H1 (cell line): ENCODE measurements around the gene LECT2. TPM values are rescaled to one million over a fixed set of nuclear protein-coding genes. Genes with fewer than 3 reads are reported as not detected.

Experiments
- CTCF ChIA-PET: fragments of 300-600 bp; sonication (Branson Sonifier 250); formaldehyde crosslinking; loops from one replicate; lab custom pipeline; 2021; ENCODE audit not compliant: partially characterized antibody; lab: Charles Lee
- POLR2A ChIA-PET: fragments of 300-600 bp; sonication (Branson Sonifier 250); formaldehyde crosslinking; loops from one replicate; lab custom pipeline; 2021; ENCODE audit warnings: inconsistent platforms; ENCODE audit not compliant: partially characterized antibody; lab: Charles Lee
- DNase-seq, 2 experiments: peaks; one replicate each; pipeline versions ENCODE4 v3.0.0 to v3.0.0-alpha.2; 2010 to 2022; ENCODE audit warnings: low spot score in 2 of 2, low read depth in 1 of 2, mixed read lengths in 1 of 2
- FAIRE-seq: peaks from 2 replicates; lab custom pipeline; 2011; peaks lifted over from hg19 to GRCh38; lab: Jason Lieb, UNC
- H2AFZ ChIP-seq: 2 replicates; pipeline ENCODE4 v1.8.1; 2012; ENCODE audit warnings: low read length, inconsistent platforms
- H2AK5ac ChIP-seq: 2 replicates; pipeline ENCODE4 v1.6.1; 2013; ENCODE audit warnings: low read depth, low read length
- H2BK120ac ChIP-seq: replicated peaks from 2 replicates; pipeline ENCODE3; 2013; ENCODE audit warnings: low read depth, low read length, inconsistent platforms
- H2BK12ac ChIP-seq: 2 replicates; pipeline ENCODE4 v1.6.1; 2013; ENCODE audit warnings: low read depth, low read length
- H2BK15ac ChIP-seq: 2 replicates; pipeline ENCODE4 v1.6.1; 2013; ENCODE audit warnings: low read length
- H2BK20ac ChIP-seq: 2 replicates; pipeline ENCODE4 v1.6.1; 2013; ENCODE audit warnings: low read length
- H2BK5ac ChIP-seq: 2 replicates; pipeline ENCODE4 v1.6.1; 2013; ENCODE audit warnings: low read depth, low read length
- H3K14ac ChIP-seq: 2 replicates; pipeline ENCODE4 v1.6.1; 2013; ENCODE audit warnings: inconsistent platforms; ENCODE audit not compliant: insufficient read length
- H3K18ac ChIP-seq: 2 replicates; pipeline ENCODE4 v1.6.1; 2013; ENCODE audit warnings: low read length; ENCODE audit errors: extremely low read depth
- H3K23ac ChIP-seq: 2 replicates; pipeline ENCODE4 v1.6.1; 2013; ENCODE audit warnings: inconsistent platforms; ENCODE audit not compliant: insufficient read length
- H3K23me2 ChIP-seq: 2 replicates; pipeline ENCODE4 v1.6.1; 2013; ENCODE audit warnings: low read depth, low read length
- H3K27ac ChIP-seq: 2 replicates; pipeline ENCODE4 v1.6.1; 2011; ENCODE audit warnings: low read depth, low read length, inconsistent platforms
- H3K27me3 ChIP-seq, 4 experiments: replicated peaks in 1 of 4; 1 replicate in 1 of 4; 2 replicates in 3 of 4; pipeline versions ENCODE4 v1.6.1 to v1.8.1; 2011 to 2013; ENCODE audit warnings: low read length in 3 of 4, mild to moderate bottlenecking in 3 of 4, inconsistent platforms in 2 of 4, mixed read lengths in 2 of 4, moderate library complexity in 1 of 4; ENCODE audit not compliant: control insufficient read depth in 3 of 4, insufficient read depth in 3 of 4; ENCODE audit errors: extremely low read depth in 1 of 4
- H3K36me3 ChIP-seq, 4 experiments: 2 replicates each; pipeline versions ENCODE4 v1.6.1 to v1.8.1; 2011 to 2013; ENCODE audit warnings: mild to moderate bottlenecking in 4 of 4, low read length in 3 of 4, moderate library complexity in 2 of 4, control low read depth in 1 of 4, inconsistent platforms in 1 of 4; ENCODE audit not compliant: insufficient read depth in 4 of 4, control insufficient read depth in 2 of 4
- H3K4ac ChIP-seq: replicated peaks from 2 replicates; pipeline ENCODE3; 2013; ENCODE audit warnings: low read length, low read depth, mixed read lengths, inconsistent platforms; ENCODE audit not compliant: insufficient read length
- H3K4me1 ChIP-seq, 4 experiments: replicated peaks in 1 of 4; 1 replicate in 1 of 4; 2 replicates in 3 of 4; pipeline versions ENCODE4 v1.6.1 to v1.8.1; 2011 to 2013; ENCODE audit warnings: low read length in 3 of 4, inconsistent platforms in 2 of 4, mixed read lengths in 1 of 4; ENCODE audit not compliant: insufficient read depth in 4 of 4, control insufficient read depth in 3 of 4
- H3K4me2 ChIP-seq, 2 experiments: 2 replicates each; pipeline versions ENCODE4 v1.6.1 to v1.8.1; 2011 to 2013; ENCODE audit warnings: low read depth in 2 of 2, low read length in 2 of 2, control low read depth in 1 of 2, inconsistent platforms in 1 of 2, mild to moderate bottlenecking in 1 of 2; ENCODE audit not compliant: insufficient read depth in 1 of 2
- H3K4me3 ChIP-seq, 4 experiments: fragments of 200-600, 300-600 bp in 1 of 4; sonication (generic), shearing (Covaris generic), sonication (Bioruptor Twin) in 1 of 4; 2 replicates each; pipeline versions ENCODE4 v1.5.1 to v1.8.1; 2011 to 2016; ENCODE audit warnings: low read length in 4 of 4, low read depth in 3 of 4, control low read depth in 2 of 4, inconsistent platforms in 2 of 4, mild to moderate bottlenecking in 2 of 4, mixed read lengths in 1 of 4, moderate library complexity in 1 of 4; ENCODE audit not compliant: insufficient read depth in 2 of 4; ENCODE audit errors: extremely low read depth in 1 of 4
- H3K56ac ChIP-seq: replicated peaks from 2 replicates; pipeline ENCODE3; 2013; ENCODE audit warnings: low read depth, mild to moderate bottlenecking, mixed read lengths, low read length, inconsistent platforms; ENCODE audit not compliant: insufficient read length
- H3K79me1 ChIP-seq: 2 replicates; pipeline ENCODE4 v1.6.1; 2013; ENCODE audit warnings: low read depth, low read length, control low read depth
- H3K79me2 ChIP-seq, 2 experiments: 2 replicates each; pipeline versions ENCODE4 v1.6.1 to v1.8.1; 2012 to 2013; ENCODE audit warnings: low read length in 2 of 2, mild to moderate bottlenecking in 2 of 2, inconsistent platforms in 1 of 2; ENCODE audit not compliant: insufficient read depth in 2 of 2, control insufficient read depth in 1 of 2
- H3K9ac ChIP-seq, 4 experiments: replicated peaks in 1 of 4; 1 replicate in 1 of 4; 2 replicates in 3 of 4; pipeline versions ENCODE4 v1.6.1 to v1.8.1; 2011 to 2013; ENCODE audit warnings: low read depth in 3 of 4, low read length in 3 of 4, control low read depth in 2 of 4, mild to moderate bottlenecking in 2 of 4, moderate library complexity in 2 of 4, inconsistent platforms in 1 of 4; ENCODE audit errors: extremely low read depth in 1 of 4
- H3K9me3 ChIP-seq, 2 experiments: 2 replicates each; pipeline versions ENCODE4 v1.6.1 to v1.8.1; 2012 to 2013; ENCODE audit warnings: mild to moderate bottlenecking in 2 of 2, moderate library complexity in 2 of 2, control low read depth in 1 of 2, inconsistent platforms in 1 of 2, low read depth in 1 of 2, low read length in 1 of 2, mixed read lengths in 1 of 2; ENCODE audit not compliant: insufficient read depth in 2 of 2
- H4K20me1 ChIP-seq, 2 experiments: replicated peaks in 1 of 2; 2 replicates each; pipeline versions ENCODE3 to v1.8.1; 2011 to 2013; ENCODE audit warnings: inconsistent platforms in 2 of 2, low read length in 2 of 2, mild to moderate bottlenecking in 1 of 2; ENCODE audit not compliant: insufficient read depth in 2 of 2, control insufficient read depth in 1 of 2
- H4K5ac ChIP-seq: 2 replicates; pipeline ENCODE4 v1.6.1; 2013; ENCODE audit warnings: low read length, low read depth, mixed read lengths, inconsistent platforms; ENCODE audit not compliant: insufficient read length
- H4K8ac ChIP-seq: 2 replicates; pipeline ENCODE4 v1.8.0; 2013; ENCODE audit warnings: mild to moderate bottlenecking, moderate library complexity, low read length, inconsistent platforms; ENCODE audit not compliant: insufficient read depth; ENCODE audit errors: extremely low read depth
- H4K91ac ChIP-seq: replicated peaks from 2 replicates; pipeline ENCODE3; 2013; ENCODE audit warnings: low read length, mixed read lengths, inconsistent platforms; ENCODE audit not compliant: insufficient read length
- GTF2F1 ChIP-seq: IDR thresholded peaks from 2 replicates; pipeline ENCODE4 v1.6.1; 2012; ENCODE audit warnings: low read depth, low read length, improper control_type of control experiment, borderline replicate concordance
- KDM1A ChIP-seq: fragments of 200-600, 300-600 bp; sonication (generic); IDR thresholded peaks from 2 replicates; pipeline ENCODE4 v1.7.1; 2016; ENCODE audit warnings: mild to moderate bottlenecking, low read length, borderline replicate concordance
- TCF12 ChIP-seq: IDR thresholded peaks from 2 replicates; pipeline ENCODE4 v1.6.1; 2011; ENCODE audit warnings: low read depth, mild to moderate bottlenecking, low read length
- TEAD4 ChIP-seq: IDR thresholded peaks from 2 replicates; pipeline ENCODE4 v1.6.1; 2012; ENCODE audit warnings: low read depth, low read length, inconsistent platforms, mixed read lengths
- WGBS, 2 experiments: shearing (Covaris generic) in 1 of 2; methylation state at CpG; one replicate each; pipeline versions ENCODE4 v1.1.6 to v1.1.7; 2013 to 2015; ENCODE audit warnings: low lambda C conversion rate in 2 of 2, mixed read lengths in 2 of 2, inconsistent platforms in 1 of 2, low coverage in 1 of 2, missing lambda C conversion rate in 1 of 2; ENCODE audit not compliant: insufficient replicate concordance in 2 of 2, insufficient coverage in 1 of 2, insufficient read length in 1 of 2; ENCODE audit errors: extremely low coverage in 1 of 2, missing lambda C conversion rate in 1 of 2; 5-methylcytosine and 5-hydroxymethylcytosine counted together
- polyA plus RNA-seq, 7 experiments: library from polyadenylated mRNA; depleted of rRNA in 3 of 7; stranded (reverse) in 5 of 7; unstranded in 2 of 7; fragments of >200 nt in 5 of 7; fragments of 200-250 nt in 2 of 7; gene quantifications; 1 replicate in 5 of 7; 2 replicates in 1 of 7; 4 replicates in 1 of 7; pipeline versions ENCODE4 v1.2.1 to v1.2.3, GENCODE V29; 2011 to 2013; ENCODE audit warnings: missing spikeins in 2 of 7, mixed read lengths in 2 of 7
- total RNA-seq: library from RNA; stranded (reverse); fragmentation: NEBNext Ultra II Directional; extraction: Animal tissue kit (Norgen Biotek cat#: 25700); gene quantifications from 2 replicates; pipeline ENCODE4 v1.2.1, GENCODE V29; 2021

The LECT2 gene
- total and polyA plus RNA-seq, 2 of the 8 experiments (the other 6 are each of a cell fraction or from before 2014, with no cell fraction given) = not detected

DNA sequence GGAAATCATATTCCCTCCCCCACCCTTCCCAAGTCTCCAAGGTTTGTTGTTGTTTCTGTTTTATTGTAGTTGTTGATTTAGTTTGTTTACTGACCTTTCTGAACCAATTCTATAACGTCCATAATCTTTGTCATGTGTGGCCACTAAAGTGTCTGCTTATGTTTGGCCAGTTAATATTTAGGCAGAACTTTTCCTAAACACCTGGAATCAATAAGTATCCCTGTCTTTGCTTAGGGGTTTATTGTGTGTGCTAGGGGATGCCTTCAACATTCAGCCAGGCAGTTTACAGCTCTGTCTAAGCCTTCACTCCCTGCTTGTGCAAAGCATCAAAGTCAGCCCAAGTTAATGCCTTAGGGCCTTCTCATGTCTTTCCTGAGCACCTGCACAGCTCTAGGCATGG is 16.9 kb upstream of the LECT2 start:
- FAIRE-seq = no peak

More for the DNA sequence above, 16.9 kb upstream of the LECT2 start:
- Histone ChIP-seq H3K27ac (no peak overlapping the region), H3K79me1 (no peaks in the 10 kb centered on the region), H2BK15ac (no peak overlapping the region), H2BK5ac (no peak overlapping the region), H4K91ac (no peak overlapping the region), H3K18ac (no peak overlapping the region), H4K5ac (no peak overlapping the region), H2AFZ (no peak overlapping the region), H3K4ac (no peak overlapping the region), H3K23ac (no peak overlapping the region), H3K79me2 (no peaks in the 10 kb centered on the region), H3K56ac (no peak overlapping the region), H4K8ac (no peak overlapping the region), H3K9ac (no peak overlapping the region), H3K4me2 (no peak overlapping the region), H3K9me3 (no peaks in the 10 kb centered on the region), H3K14ac (no peak overlapping the region), H2BK120ac (no peak overlapping the region), H3K27me3 (no peaks in the 10 kb centered on the region; a peak in 1 of 7 replicates), H4K20me1 (no peaks in the 10 kb centered on the region), H3K36me3 (no peaks in the 10 kb centered on the region), H2AK5ac (no peak overlapping the region), H3K4me3 (no peak overlapping the region), H3K23me2 (no peaks in the 10 kb centered on the region), H3K4me1 (peaks cover 0 to 6% (median 0%) of the 10 kb centered on the region in 4 experiments; a peak in 2 of 7 replicates), H2BK20ac (no peak overlapping the region), H2BK12ac (no peak overlapping the region)
- CTCF ChIA-PET = interaction anchor here (0.9 to 1.2 kb wide), 3 partner anchors 78 to 110 kb away, joined by 3 to 4 read pairs (median 3); no protein-coding TSS in a partner anchor
- 75% methylated on average over 1 of the region's 1 CpG; no CpG with 5 or more reads in 1 of the 2 experiments for WGBS, 2 experiments
- POLR2A ChIA-PET = no interaction called here
- DNase-seq = no peak
- TF ChIP-seq GTF2F1 = no peak
- TF ChIP-seq KDM1A = no peak
- no peak for TF ChIP-seq TCF12
- no peak for TF ChIP-seq TEAD4
